ENCODE results near the gene MAPRE2. TPM values are rescaled to one million over a fixed set of nuclear protein-coding genes. Genes with fewer than 3 reads are reported as not detected.

MAPRE2 gene
- total RNA-seq, result 37.9 and 41.7 TPM in 2 replicates

DNA sequence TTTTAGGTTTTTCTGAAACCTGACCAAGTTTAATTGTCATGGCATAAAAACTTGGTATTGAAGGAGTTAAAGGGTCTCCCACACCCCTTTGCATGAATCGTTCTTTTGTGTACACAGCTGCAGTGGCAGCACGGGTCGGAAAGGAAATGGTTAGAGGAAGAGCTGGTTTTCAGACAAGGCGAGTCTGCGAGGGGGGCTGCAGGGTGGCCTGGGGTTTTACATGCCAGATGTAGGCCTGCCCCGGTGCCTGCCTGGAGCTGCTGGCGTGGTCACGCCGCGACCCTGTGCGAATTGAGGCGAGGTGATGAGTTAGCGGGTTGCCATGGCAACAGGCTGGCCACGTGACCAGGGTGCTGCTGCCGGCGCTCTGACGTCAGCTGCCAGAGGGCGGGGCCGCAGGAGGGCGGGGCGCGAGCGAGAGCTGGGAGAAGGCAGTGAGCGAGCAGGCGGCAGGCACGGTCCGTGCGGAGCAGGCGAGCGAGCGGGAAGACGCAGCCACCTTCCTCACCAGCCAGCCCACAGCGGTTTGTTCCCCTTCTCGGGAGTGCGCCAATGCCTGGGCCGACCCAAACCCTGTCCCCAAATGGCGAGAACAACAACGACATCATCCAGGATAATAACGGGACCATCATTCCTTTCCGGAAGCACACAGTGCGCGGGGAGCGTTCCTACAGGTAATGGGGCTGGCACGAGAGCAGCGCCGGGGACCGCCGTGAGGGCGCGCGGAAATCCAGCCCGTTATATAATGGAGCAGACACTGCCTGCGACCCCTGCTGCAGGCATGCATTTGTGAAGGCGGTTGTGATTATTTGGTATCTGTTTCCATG, at the start of gene MAPRE2:
MAPRE2 (plus strand) TSS at position 426 of the 827 bp plus-strand sequence; CDS start at position 553, 127 bp downstream.

Small RNAs within 50 kb of the gene (small RNA-seq; reads per million reads assigned to genes)
- gene AC015967.2, result not detected

Other genes with a start within 250 kb of the MAPRE2 start
- gene ZNF397, start 199.6 kb downstream of the MAPRE2 start, total RNA-seq, result 21.7 and 26.5 TPM in 2 replicates
- gene ZSCAN30, start 248.8 kb downstream of the MAPRE2 start, total RNA-seq, result 29.9 and 38.6 TPM in 2 replicates

Measured in articular chondrocyte of knee joint (primary cell).